Activated B cell treated with CpG ODN at 0.5 μM for 24 hours (primary cell): ENCODE results near the gene ANXA3. TPM values are rescaled to one million over a fixed set of nuclear protein-coding genes. Genes with fewer than 3 reads are reported as not detected.

Experiments used
- ATAC-seq: fragments of 200-7000 bp; cut with Tn5 transposase; one replicate; pipeline ENCODE4 v1.10.0; 2021; ENCODE audit warnings: low read depth, mild to moderate bottlenecking, moderate library complexity
- CTCF ChIA-PET: fragments of 350-600 bp; sonication (Branson Sonifier 250); formaldehyde crosslinking; loops from one replicate; lab custom pipeline; 2021; ENCODE audit warnings: antibody characterized with exemption; lab: Charles Lee
- POLR2A ChIA-PET: fragments of 350-600 bp; sonication (Branson Sonifier 250); formaldehyde crosslinking; loops from one replicate; lab custom pipeline; 2021; ENCODE audit warnings: antibody characterized with exemption; lab: Charles Lee
- DNase-seq: peaks from one replicate; pipeline ENCODE4 v3.0.0; 2022
- H3K27ac Mint-ChIP-seq: one replicate; pipeline ENCODE4 v1.8.0; 2020; ENCODE audit warnings: mixed read lengths
- H3K27me3 Mint-ChIP-seq: one replicate; pipeline ENCODE4 v1.8.0; 2021; ENCODE audit warnings: mixed read lengths
- H3K36me3 Mint-ChIP-seq: one replicate; pipeline ENCODE4 v1.8.0; 2021; ENCODE audit warnings: low read depth, mixed read lengths
- H3K4me1 Mint-ChIP-seq: one replicate; pipeline ENCODE4 v1.8.0; 2021; ENCODE audit warnings: mixed read lengths
- H3K4me3 Mint-ChIP-seq: one replicate; pipeline ENCODE4 v1.8.0; 2020; ENCODE audit warnings: mild to moderate bottlenecking, mixed read lengths
- H3K9me3 Mint-ChIP-seq: one replicate; pipeline ENCODE4 v1.8.0; 2020; ENCODE audit warnings: mixed read lengths
- intact Hi-C: fragments of 100-400 bp; cut with micrococcal nuclease; formaldehyde crosslinking; loops from one replicate; pipeline ENCODE4 v1.15.1; 2024
- total RNA-seq: library from RNA; stranded (reverse); gene quantifications from 2 replicates; pipeline ENCODE4 v1.2.3, GENCODE V29; 2022
- TF ChIP-seq, protein P1 (sequence below): fragments of 200-600 bp; IDR thresholded peaks from one replicate; pipeline ENCODE4 v1.8.0; 2022; ENCODE audit warnings: antibody characterized with exemption, mild to moderate bottlenecking

The ANXA3 gene
- total RNA-seq, 1 donor from 2014 or later, result 0.67 TPM

- no peak for DNase-seq
- TF ChIP-seq, protein P1, sequence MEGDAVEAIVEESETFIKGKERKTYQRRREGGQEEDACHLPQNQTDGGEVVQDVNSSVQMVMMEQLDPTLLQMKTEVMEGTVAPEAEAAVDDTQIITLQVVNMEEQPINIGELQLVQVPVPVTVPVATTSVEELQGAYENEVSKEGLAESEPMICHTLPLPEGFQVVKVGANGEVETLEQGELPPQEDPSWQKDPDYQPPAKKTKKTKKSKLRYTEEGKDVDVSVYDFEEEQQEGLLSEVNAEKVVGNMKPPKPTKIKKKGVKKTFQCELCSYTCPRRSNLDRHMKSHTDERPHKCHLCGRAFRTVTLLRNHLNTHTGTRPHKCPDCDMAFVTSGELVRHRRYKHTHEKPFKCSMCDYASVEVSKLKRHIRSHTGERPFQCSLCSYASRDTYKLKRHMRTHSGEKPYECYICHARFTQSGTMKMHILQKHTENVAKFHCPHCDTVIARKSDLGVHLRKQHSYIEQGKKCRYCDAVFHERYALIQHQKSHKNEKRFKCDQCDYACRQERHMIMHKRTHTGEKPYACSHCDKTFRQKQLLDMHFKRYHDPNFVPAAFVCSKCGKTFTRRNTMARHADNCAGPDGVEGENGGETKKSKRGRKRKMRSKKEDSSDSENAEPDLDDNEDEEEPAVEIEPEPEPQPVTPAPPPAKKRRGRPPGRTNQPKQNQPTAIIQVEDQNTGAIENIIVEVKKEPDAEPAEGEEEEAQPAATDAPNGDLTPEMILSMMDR, result no peak
- Mint-ChIP-seq H3K4me3 (peak overlapping the region; percentile 46), H3K4me1 (peaks cover 62% of the 10 kb centered on the region), H3K27ac (peak overlapping the region; percentile 87), H3K27me3 (no peaks in the 10 kb centered on the region), H3K36me3 (no peaks in the 10 kb centered on the region), H3K9me3 (no peaks in the 10 kb centered on the region)
- no peak for ATAC-seq
- CTCF ChIA-PET, result interaction anchor here (1.1 to 4.4 kb wide), 7 partner anchors 19 to 253 kb away, joined by 3 to 24 read pairs (median 5); partner anchors contain the start of gene BMP2K
- POLR2A ChIA-PET, result interaction anchor here (1.0 to 7.7 kb wide), 4 partner anchors 47 to 167 kb away, joined by 3 to 102 read pairs (median 8); partner anchors contain the start of gene BMP2K
- intact Hi-C loops, result loop anchor here (5.0 to 10.0 kb wide), 3 partner anchors 327 to 653 kb away; partner anchors contain the start of genes FRAS1 and PAQR3
These were observed 59.1 kb downstream of the ANXA3 start for GRCh38 chr4:78610546-78611214.

DNA sequence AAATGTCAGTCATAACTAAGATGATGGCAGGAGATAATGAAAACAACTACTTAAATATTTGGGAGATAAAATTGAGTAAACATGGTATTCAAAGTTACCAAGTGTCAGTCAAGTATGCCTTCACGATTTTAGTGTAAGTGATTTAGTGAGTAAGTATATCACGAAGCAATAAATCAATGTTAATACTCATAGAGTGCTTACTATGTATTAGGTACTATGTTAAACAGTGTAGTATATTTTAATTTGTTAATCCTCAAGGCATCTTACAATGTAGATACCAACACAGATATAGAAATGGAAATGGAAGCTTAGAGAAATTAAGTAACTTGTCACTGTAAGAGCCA is 59.6 kb downstream of the ANXA3 start:
- peaks cover 63% of the 10 kb centered on the region for H3K4me1 Mint-ChIP-seq
- no peaks in the 10 kb centered on the region for H3K36me3 Mint-ChIP-seq
- H3K27me3 Mint-ChIP-seq, result no peaks in the 10 kb centered on the region
- H3K27ac Mint-ChIP-seq, result peak overlapping the region; percentile 87
- ChIA-PET CTCF (interaction anchor here (1.1 to 4.4 kb wide), 5 partner anchors 26 to 253 kb away, joined by 3 to 24 read pairs (median 9); partner anchors contain the start of gene BMP2K), POLR2A (interaction anchor here (1.0 to 7.7 kb wide), 4 partner anchors 18 to 166 kb away, joined by 5 to 102 read pairs (median 18); partner anchors contain the start of gene BMP2K)
- TF ChIP-seq, protein P1, result no peak
- ATAC-seq (no peak), DNase-seq (no peak)
- intact Hi-C loops, result loop anchor here (5.0 to 10.0 kb wide), 3 partner anchors 326 to 654 kb away; partner anchors contain the start of genes FRAS1 and PAQR3
- H3K4me3 Mint-ChIP-seq, result peak overlapping the region; percentile 46
- no peaks in the 10 kb centered on the region for H3K9me3 Mint-ChIP-seq

DNA sequence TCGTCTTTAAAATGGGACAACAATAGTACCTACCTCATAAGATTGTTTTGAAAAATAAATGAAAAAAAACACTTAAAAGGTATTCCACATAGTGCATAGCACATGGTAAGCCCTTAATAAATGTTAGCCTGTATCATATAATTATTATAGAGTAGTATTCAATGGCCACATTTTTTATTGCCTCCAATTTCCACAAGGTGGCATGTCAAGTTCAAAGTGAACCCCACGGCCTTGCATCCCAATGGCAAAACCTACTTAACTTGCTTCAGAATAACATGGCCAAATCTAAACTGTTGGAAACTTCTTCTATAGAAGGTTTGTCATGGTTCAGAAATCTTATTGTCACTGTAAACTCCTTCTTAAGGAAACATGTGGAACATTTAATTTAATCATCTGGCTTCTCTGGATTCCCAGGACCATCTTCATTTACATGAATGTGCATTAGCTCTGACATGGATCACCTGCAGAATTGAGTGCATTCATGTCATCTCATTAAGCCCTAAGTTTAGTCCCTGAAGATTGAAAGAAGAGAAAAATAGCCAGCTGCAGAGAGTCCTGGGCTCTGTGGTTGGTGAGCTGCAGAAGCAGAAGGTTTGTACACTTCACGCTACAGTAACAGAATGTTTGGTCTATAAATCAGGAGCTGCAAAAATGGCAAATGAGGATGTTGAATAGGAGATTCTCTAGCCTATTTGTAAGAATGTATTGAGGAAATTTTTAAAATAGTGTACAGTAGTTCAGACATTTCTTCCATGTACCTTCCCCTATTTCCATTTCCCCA is 61.0 kb downstream of the ANXA3 start:
- TF ChIP-seq, protein P1, result peak; percentile 28
- H3K36me3 Mint-ChIP-seq, result no peaks in the 10 kb centered on the region
- peak overlapping the region; percentile 15 for H3K4me3 Mint-ChIP-seq
- H3K27ac Mint-ChIP-seq, result peak overlapping the region; percentile 87
- H3K9me3 Mint-ChIP-seq, result no peaks in the 10 kb centered on the region
- intact Hi-C loops, result loop anchor here (1.0 to 10.0 kb wide), 8 partner anchors 23 to 655 kb away; partner anchors contain the start of genes FRAS1 and PAQR3
- peaks cover 67% of the 10 kb centered on the region for H3K4me1 Mint-ChIP-seq
- no peaks in the 10 kb centered on the region for H3K27me3 Mint-ChIP-seq
- ATAC-seq, result peak; percentile 28
- CTCF ChIA-PET, result interaction anchor here (0.7 to 3.6 kb wide), 23 partner anchors 18 to 266 kb away, joined by 3 to 51 read pairs (median 4); partner anchors contain the start of gene BMP2K
- DNase-seq, result no peak
- POLR2A ChIA-PET, result interaction anchor here (0.5 to 7.7 kb wide), 15 partner anchors 17 to 257 kb away, joined by 3 to 102 read pairs (median 8); partner anchors contain the start of gene BMP2K

GRCh38 chr4:78613522-78614321 is 62.2 kb downstream of the ANXA3 start:
- Mint-ChIP-seq H3K4me3 (peak overlapping the region; percentile 68), H3K27ac (peak overlapping the region; percentile 87), H3K4me1 (peaks cover 72% of the 10 kb centered on the region), H3K27me3 (no peaks in the 10 kb centered on the region), H3K36me3 (no peaks in the 10 kb centered on the region), H3K9me3 (no peaks in the 10 kb centered on the region)
- POLR2A ChIA-PET, result interaction anchor here (0.6 to 7.7 kb wide), 25 partner anchors 10 to 256 kb away, joined by 3 to 102 read pairs (median 6); partner anchors contain the start of gene BMP2K
- intact Hi-C loops, result loop anchor here (1.0 to 10.0 kb wide), 7 partner anchors 16 to 656 kb away; partner anchors contain the start of genes FRAS1 and PAQR3
- ATAC-seq, result peak; percentile 90
- CTCF ChIA-PET, result interaction anchor here (0.6 to 3.6 kb wide), 24 partner anchors 10 to 1552 kb away, joined by 3 to 51 read pairs (median 4); partner anchors contain the start of gene BMP2K
- TF ChIP-seq, protein P1, result no peak
- DNase-seq, result no peak
